HG03460 (cell line): ENCODE data around the gene NISCH.

Experiments
- ATAC-seq: cut with Tn5 transposase; IDR thresholded peaks from one replicate; pipeline ENCODE4 v1.9.1; 2021; ENCODE audit not compliant: unreplicated experiment

Gene NISCH

GRCh38 chr3:52447512-52448355, 7.7 kb upstream of the NISCH start:
- ATAC-seq: no peak

- ATAC-seq: no peak
Observed at GRCh38 chr3:52450489-52451236, 4.7 kb upstream of the NISCH start.

- no peak for ATAC-seq
Observed at GRCh38 chr3:52451237-52452083, 3.9 kb upstream of the NISCH start.

GRCh38 chr3:52452126-52452525, 3.3 kb upstream of the NISCH start:
- no peak for ATAC-seq

- ATAC-seq: no peak
Observed at GRCh38 chr3:52452570-52453221, 2.7 kb upstream of the NISCH start.

GRCh38 chr3:52453496-52454249, 1.7 kb upstream of the NISCH start, which contains the start of gene TNNC1:
Gene TNNC1, minus strand, starts transcription at chr3:52454041. Its CDS starts 26 bp downstream, at chr3:52454015.
- no peak for ATAC-seq

GRCh38 chr3:52454250-52454937, 1.0 kb upstream of the NISCH start:
- ATAC-seq: no peak

GRCh38 chr3:52454938-52455282, 494 bp upstream of the NISCH start:
- ATAC-seq: no peak

GRCh38 chr3:52456169-52456799, 880 bp downstream of the NISCH start:
- no peak for ATAC-seq

GRCh38 chr3:52456800-52457183, 1.4 kb downstream of the NISCH start:
- no peak for ATAC-seq

- ATAC-seq: no peak
Observed at GRCh38 chr3:52458031-52458760, 2.8 kb downstream of the NISCH start.

GRCh38 chr3:52458770-52459545, 3.6 kb downstream of the NISCH start:
- no peak for ATAC-seq

- no peak for ATAC-seq
Observed at GRCh38 chr3:52461874-52462273, 6.5 kb downstream of the NISCH start.

- ATAC-seq: no peak
Observed at GRCh38 chr3:52463416-52463815, 8.0 kb downstream of the NISCH start.

GRCh38 chr3:52468336-52468735, 12.9 kb downstream of the NISCH start:
- no peak for ATAC-seq

GRCh38 chr3:52469001-52469400, 13.6 kb downstream of the NISCH start:
- no peak for ATAC-seq

GRCh38 chr3:52470920-52471319, 15.5 kb downstream of the NISCH start:
- no peak for ATAC-seq
